ENCODE results near the gene CASQ2. TPM values are rescaled to one million over a fixed set of nuclear protein-coding genes. Genes with fewer than 3 reads are reported as not detected.

CASQ2 gene
- total RNA-seq, 2 donors from 2014 or later, result 0.26 TPM; not detected in 1

- Histone ChIP-seq H3K27ac (no peak overlapping the region), H3K36me3 (replicated peaks in 1 of 2; ENCODE audit: insufficient read depth in 1 of 2, low read depth in 2 of 2) (no peaks in the 10 kb centered on the region), H3K9me3 (no peaks in the 10 kb centered on the region), H3K27me3 (no peaks in the 10 kb centered on the region), H3K4me1 (no peaks in the 10 kb centered on the region), H3K4me3 (no peak overlapping the region)
- no peak for DNase-seq
- intact Hi-C loops (cut with DNase I), result no loop called here
- peak; percentile 55 for ATAC-seq
- TF ChIP-seq CTCF (IDR thresholded peaks at IDR 0.05) (no peak), POLR2A (IDR thresholded peaks at IDR 0.05) (no peak)
- WGBS, 2 donors, result 49 to 61% methylated on average over 4 of the region's 4 CpGs
Observed at GRCh38 chr1:115794976-115795639, 26.6 kb upstream of the CASQ2 start.

DNA sequence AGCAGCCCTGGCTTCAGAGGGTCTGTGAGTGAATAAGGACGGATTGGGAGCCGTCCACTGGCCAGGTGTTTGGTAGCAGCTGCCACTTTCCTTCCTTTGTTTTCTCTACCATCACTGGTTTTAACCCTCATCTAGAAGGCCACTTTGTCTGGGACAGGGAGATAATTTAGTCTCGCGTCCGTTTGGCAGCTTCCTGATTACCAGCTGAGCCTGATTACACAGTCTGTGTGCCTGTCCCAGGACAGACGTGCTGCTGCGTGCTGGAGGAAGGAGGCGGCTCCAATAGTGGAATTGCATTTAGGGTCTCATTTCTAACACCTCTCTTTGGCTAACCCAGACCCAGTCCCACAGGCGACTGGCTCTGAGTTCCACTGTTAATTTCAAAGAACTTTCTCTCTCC lies 24.6 kb upstream of the CASQ2 start:
- no peak overlapping the region for H3K27ac ChIP-seq
- ATAC-seq, result no peak
- H3K9me3 ChIP-seq, result no peaks in the 10 kb centered on the region
- TF ChIP-seq POLR2A (IDR thresholded peaks at IDR 0.05) (no peak), CTCF (IDR thresholded peaks at IDR 0.05) (no peak)
- H3K27me3 ChIP-seq, result no peaks in the 10 kb centered on the region
- H3K4me3 ChIP-seq, result no peak overlapping the region
- no peaks in the 10 kb centered on the region for H3K4me1 ChIP-seq
- no peaks in the 10 kb centered on the region for H3K36me3 ChIP-seq (replicated peaks in 1 of 2; ENCODE audit: insufficient read depth in 1 of 2, low read depth in 2 of 2)
- no peak for DNase-seq
- intact Hi-C loops (cut with DNase I), result no loop called here
- WGBS, 2 donors, result 21 to 25% methylated on average over 9 of the region's 9 CpGs

GRCh38 chr1:115791816-115792215 lies 23.3 kb upstream of the CASQ2 start:
- no peak for DNase-seq

GRCh38 chr1:115790846-115791245 lies 22.3 kb upstream of the CASQ2 start:
- Histone ChIP-seq H3K9me3 (no peaks in the 10 kb centered on the region), H3K27me3 (no peaks in the 10 kb centered on the region), H3K4me3 (no peak overlapping the region), H3K27ac (no peak overlapping the region), H3K36me3 (replicated peaks in 1 of 2; ENCODE audit: insufficient read depth in 1 of 2, low read depth in 2 of 2) (no peaks in the 10 kb centered on the region), H3K4me1 (no peaks in the 10 kb centered on the region)
- ATAC-seq, result no peak
- intact Hi-C loops (cut with DNase I), result no loop called here
- TF ChIP-seq POLR2A (IDR thresholded peaks at IDR 0.05) (no peak), CTCF (IDR thresholded peaks at IDR 0.05) (no peak)
- WGBS, 2 donors, result 78 to 91% methylated on average over 6 of the region's 6 CpGs
- no peak for DNase-seq

More at GRCh38 chr1:115791816-115792215, 23.3 kb upstream of the CASQ2 start:
- TF ChIP-seq POLR2A (IDR thresholded peaks at IDR 0.05), result no peak
- no peak for TF ChIP-seq CTCF (IDR thresholded peaks at IDR 0.05)
- Histone ChIP-seq H3K4me1 (no peaks in the 10 kb centered on the region), H3K36me3 (replicated peaks in 1 of 2; ENCODE audit: insufficient read depth in 1 of 2, low read depth in 2 of 2) (no peaks in the 10 kb centered on the region), H3K27me3 (no peaks in the 10 kb centered on the region), H3K4me3 (no peak overlapping the region), H3K9me3 (no peaks in the 10 kb centered on the region), H3K27ac (no peak overlapping the region)
- intact Hi-C loops (cut with DNase I), result no loop called here
- ATAC-seq, result no peak
- 87 to 91% methylated on average over 3 of the region's 3 CpGs for WGBS, 2 donors

DNA sequence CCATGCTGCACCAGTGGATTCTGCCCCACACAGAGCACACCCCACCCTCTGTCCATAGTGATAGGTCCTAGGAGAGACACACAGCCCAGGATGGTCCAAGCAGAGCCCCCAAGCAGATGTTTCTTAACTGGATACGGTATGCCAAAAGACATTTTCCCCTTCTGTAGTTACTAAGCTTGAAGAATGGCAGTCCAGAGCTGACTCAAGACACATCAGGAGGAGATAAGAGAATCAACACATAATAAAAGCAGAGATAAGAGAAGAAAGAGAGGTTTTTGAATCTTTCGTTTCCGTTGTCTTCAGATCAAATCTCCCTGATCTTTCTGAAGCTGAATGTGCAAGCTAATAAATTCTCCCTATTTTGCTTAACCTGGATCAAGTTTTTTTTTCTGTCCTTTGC lies 21.8 kb upstream of the CASQ2 start:
- no peak for ATAC-seq
- Histone ChIP-seq H3K4me1 (no peaks in the 10 kb centered on the region), H3K36me3 (replicated peaks in 1 of 2; ENCODE audit: insufficient read depth in 1 of 2, low read depth in 2 of 2) (no peaks in the 10 kb centered on the region), H3K9me3 (no peaks in the 10 kb centered on the region), H3K4me3 (no peak overlapping the region), H3K27me3 (no peaks in the 10 kb centered on the region), H3K27ac (no peak overlapping the region)
- DNase-seq, result no peak
- TF ChIP-seq CTCF (IDR thresholded peaks at IDR 0.05) (no peak), POLR2A (IDR thresholded peaks at IDR 0.05) (no peak)
- 61 to 64% methylated on average over 3 of the region's 3 CpGs for WGBS, 2 donors
- intact Hi-C loops (cut with DNase I), result no loop called here

Data from body of pancreas (tissue), 4 donors.